HCT116 (cell line): ENCODE measurements around the gene TMEM86B. TPM values are rescaled to one million over a fixed set of nuclear protein-coding genes. Genes with fewer than 3 reads are reported as not detected.
A peak's percentile ranks its signal among the peaks of the same experiment; 100 is the strongest.

Source experiments
- ATAC-seq: fragments of 200-7000 bp; cut with Tn5 transposase; 2 replicates; pipeline ENCODE4 v1.9.1; 2020; ENCODE audit warnings: mild to moderate bottlenecking, moderate library complexity
- BruUV-seq: library from RNA; stranded (reverse); fragments of 400-500 nt; replicated peaks from 2 replicates; lab custom pipeline; 2021; lab: Mats Ljungman, UMichigan
- CTCF ChIA-PET: fragments of 300-600 bp; sonication (Branson Sonifier 250); formaldehyde crosslinking; loops from one replicate; lab custom pipeline; 2021; ENCODE audit warnings: antibody characterized with exemption; lab: Charles Lee
- POLR2A ChIA-PET: fragments of 300-600, 350-600 bp; sonication (Branson Sonifier 250); formaldehyde crosslinking; loops from one replicate; lab custom pipeline; 2021; ENCODE audit warnings: antibody characterized with exemption; lab: Charles Lee
- RAD21 ChIA-PET, 2 experiments: fragments of 300-600 bp; sonication (Branson Sonifier 250); formaldehyde crosslinking; loops; one replicate each; lab custom pipeline; 2023; ENCODE audit warnings: low total read pairs in 2 of 2; ENCODE audit not compliant: uncharacterized antibody in 2 of 2, unreplicated experiment in 2 of 2, low non-redundant PET in 1 of 2; lab: Charles Lee
- DNase-seq: peaks from one replicate; pipeline ENCODE4 v3.0.0-alpha.2; 2010; ENCODE audit warnings: low read depth, low spot score
- H2AFZ ChIP-seq: fragments of 200-600 bp; shearing (Covaris generic), sonication (generic); 2 replicates; pipeline ENCODE4 v1.6.1; 2017; ENCODE audit warnings: low read depth, mixed run types, mixed read lengths, antibody characterized with exemption, low read length; ENCODE audit not compliant: poor library complexity, severe bottlenecking
- H3K27ac ChIP-seq: 2 replicates; pipeline ENCODE4 v1.5.1; 2012; ENCODE audit warnings: low read depth, low read length
- H3K27me3 ChIP-seq: fragments of 200-600 bp; sonication (generic); 2 replicates; pipeline ENCODE4 v1.6.1; 2016; ENCODE audit warnings: mixed run types, low read length, mixed read lengths; ENCODE audit not compliant: insufficient read depth
- H3K36me3 ChIP-seq, 2 experiments: fragments of 200-500 bp in 1 of 2; fragments of 200-600 bp in 1 of 2; sonication (Bioruptor generic) in 1 of 2; sonication (generic) in 1 of 2; 2 replicates each; pipeline versions ENCODE4 v1.5.1 to v1.6.1; 2014 to 2016; ENCODE audit warnings: low read length in 2 of 2, inconsistent platforms in 1 of 2, mixed read lengths in 1 of 2, mixed run types in 1 of 2; ENCODE audit not compliant: insufficient read depth in 2 of 2, control insufficient read depth in 1 of 2
- H3K4me1 ChIP-seq, 2 experiments: fragments of 200-600 bp in 1 of 2; sonication (generic) in 1 of 2; 2 replicates each; pipeline versions ENCODE4 v1.5.1 to v1.6.1; 2012 to 2017; ENCODE audit warnings: low read length in 2 of 2, inconsistent platforms in 1 of 2, mild to moderate bottlenecking in 1 of 2, mixed read lengths in 1 of 2, mixed run types in 1 of 2, moderate library complexity in 1 of 2; ENCODE audit not compliant: insufficient read depth in 2 of 2, control insufficient read depth in 1 of 2
- H3K4me2 ChIP-seq: fragments of 200-600 bp; sonication (generic); 2 replicates; pipeline ENCODE4 v1.6.1; 2017; ENCODE audit warnings: mixed run types, low read length, mixed read lengths
- H3K4me3 ChIP-seq, 2 experiments: fragments of 200-600 bp in 1 of 2; sonication (generic) in 1 of 2; replicated peaks in 1 of 2; 2 replicates each; pipeline ENCODE4 v1.5.1; 2011 to 2016; ENCODE audit warnings: low read length in 2 of 2, control low read depth in 1 of 2, low read depth in 1 of 2, mild to moderate bottlenecking in 1 of 2, mixed read lengths in 1 of 2, mixed run types in 1 of 2
- H3K79me2 ChIP-seq: fragments of 200-600 bp; sonication (generic); 2 replicates; pipeline ENCODE4 v1.6.1; 2017; ENCODE audit warnings: mild to moderate bottlenecking, mixed run types, low read length, moderate library complexity, mixed read lengths; ENCODE audit not compliant: insufficient read depth
- H3K9ac ChIP-seq: fragments of 200-600 bp; sonication (generic); 2 replicates; pipeline ENCODE4 v1.6.1; 2016; ENCODE audit warnings: low read length, mixed read lengths
- H3K9me2 ChIP-seq: fragments of 200-600 bp; sonication (generic), shearing (Covaris generic); 2 replicates; pipeline ENCODE4 v1.6.1; 2017; ENCODE audit warnings: mixed run types, mild to moderate bottlenecking, moderate library complexity; ENCODE audit not compliant: insufficient read depth
- H3K9me3 ChIP-seq, 2 experiments: fragments of 200-500 bp in 1 of 2; fragments of 200-600 bp in 1 of 2; sonication (Bioruptor generic) in 1 of 2; sonication (generic) in 1 of 2; 2 replicates each; pipeline ENCODE4 v1.6.1; 2014 to 2017; ENCODE audit warnings: low read length in 2 of 2, mixed read lengths in 2 of 2, inconsistent platforms in 1 of 2, low read depth in 1 of 2, mild to moderate bottlenecking in 1 of 2, mixed run types in 1 of 2, moderate library complexity in 1 of 2; ENCODE audit not compliant: control insufficient read depth in 1 of 2, insufficient read depth in 1 of 2
- H4K20me1 ChIP-seq: fragments of 200-600 bp; sonication (generic), shearing (Covaris generic); 2 replicates; pipeline ENCODE4 v1.6.1; 2017; ENCODE audit warnings: mixed run types, mild to moderate bottlenecking, moderate library complexity; ENCODE audit not compliant: insufficient read depth
- CEBPB ChIP-seq: IDR thresholded peaks from 2 replicates; pipeline ENCODE4 v1.6.1; 2012; ENCODE audit warnings: low read depth
- EGR1 ChIP-seq: IDR thresholded peaks from 2 replicates; pipeline ENCODE4 v1.6.1; 2012; ENCODE audit warnings: low read depth
- ELF1 ChIP-seq: IDR thresholded peaks from 2 replicates; pipeline ENCODE4 v1.6.1; 2012; ENCODE audit warnings: low read depth, borderline replicate concordance
- EZH2phosphoT487 ChIP-seq: fragments of 200-600 bp; IDR thresholded peaks from 2 replicates; pipeline ENCODE4 v1.6.1; 2018; ENCODE audit warnings: antibody characterized with exemption, borderline replicate concordance
- FOSL1 ChIP-seq: IDR thresholded peaks from 2 replicates; pipeline ENCODE4 v1.6.1; 2012; ENCODE audit warnings: low read depth
- JUND ChIP-seq: IDR thresholded peaks from 2 replicates; pipeline ENCODE4 v1.6.1; 2012
- POLR2AphosphoS5 ChIP-seq: IDR thresholded peaks from 2 replicates; pipeline ENCODE4 v1.6.1; 2011; ENCODE audit warnings: mild to moderate bottlenecking, low read depth, low read length, moderate library complexity
- RAD21 ChIP-seq: IDR thresholded peaks from 2 replicates; pipeline ENCODE4 v1.6.1; 2012; ENCODE audit warnings: low read depth, mild to moderate bottlenecking
- SIN3A ChIP-seq: IDR thresholded peaks from 2 replicates; pipeline ENCODE4 v1.6.1; 2012; ENCODE audit warnings: low read depth
- SP1 ChIP-seq: IDR thresholded peaks from 2 replicates; pipeline ENCODE4 v1.6.1; 2012; ENCODE audit warnings: low read depth
- TCF7L2 ChIP-seq: IDR thresholded peaks from 2 replicates; pipeline ENCODE4 v1.7.0; 2011; ENCODE audit warnings: borderline replicate concordance, inconsistent platforms; ENCODE audit not compliant: insufficient read depth, insufficient read length; ENCODE audit errors: extremely low read depth
- YY1 ChIP-seq: IDR thresholded peaks from 2 replicates; pipeline ENCODE4 v1.6.1; 2011; ENCODE audit warnings: low read length, low read depth, moderate library complexity, mild to moderate bottlenecking; ENCODE audit not compliant: insufficient replicate concordance; ENCODE audit errors: extremely low read depth
- ZBTB33 ChIP-seq: IDR thresholded peaks from 2 replicates; pipeline ENCODE4 v1.6.1; 2011; ENCODE audit warnings: mild to moderate bottlenecking, low read length, moderate library complexity; ENCODE audit not compliant: insufficient replicate concordance; ENCODE audit errors: extremely low read depth
- ZFX ChIP-seq: fragments of 450-650 bp; IDR thresholded peaks from 2 replicates; pipeline ENCODE4 v1.6.1; 2017
- ZNF274 ChIP-seq: fragments of 200-500 bp; sonication (Bioruptor generic); IDR thresholded peaks from 2 replicates; pipeline ENCODE4 v1.6.1; 2014; ENCODE audit warnings: mild to moderate bottlenecking, low read depth, low read length, inconsistent platforms
- intact Hi-C: fragments of 100-400 bp; cut with micrococcal nuclease; formaldehyde crosslinking; loops from 2 replicates; pipeline ENCODE4 v1.10.0; 2022
- total RNA-seq: library from RNA; stranded (reverse); gene quantifications from one replicate; pipeline ENCODE4 v1.2.1, GENCODE V29; 2021; ENCODE audit not compliant: unreplicated experiment
- TF ChIP-seq, protein P1 (sequence below): IDR thresholded peaks from 2 replicates; pipeline ENCODE4 v1.6.1; 2012
- TF ChIP-seq, protein P2 (sequence below): IDR thresholded peaks from 2 replicates; pipeline ENCODE4 v1.6.1; 2012; ENCODE audit warnings: low read depth
- TF ChIP-seq, protein P3 (sequence below), 3 experiments: fragments of 200-600 bp in 1 of 3; sonication (generic) in 1 of 3; IDR thresholded peaks in 2 of 3; conservative IDR thresholded peaks in 1 of 3; 2 replicates each; pipeline ENCODE4 v1.5.1; 2012 to 2017; ENCODE audit warnings: low read depth in 2 of 3, low read length in 2 of 3, antibody characterized with exemption in 1 of 3, borderline replicate concordance in 1 of 3, control low read depth in 1 of 3, mild to moderate bottlenecking in 1 of 3, mixed read lengths in 1 of 3, mixed run types in 1 of 3, moderate library complexity in 1 of 3; ENCODE audit not compliant: insufficient read depth in 1 of 3

TMEM86B gene
- total RNA-seq, 1 experiment from 2014 or later, result 10.6 TPM

DNA sequence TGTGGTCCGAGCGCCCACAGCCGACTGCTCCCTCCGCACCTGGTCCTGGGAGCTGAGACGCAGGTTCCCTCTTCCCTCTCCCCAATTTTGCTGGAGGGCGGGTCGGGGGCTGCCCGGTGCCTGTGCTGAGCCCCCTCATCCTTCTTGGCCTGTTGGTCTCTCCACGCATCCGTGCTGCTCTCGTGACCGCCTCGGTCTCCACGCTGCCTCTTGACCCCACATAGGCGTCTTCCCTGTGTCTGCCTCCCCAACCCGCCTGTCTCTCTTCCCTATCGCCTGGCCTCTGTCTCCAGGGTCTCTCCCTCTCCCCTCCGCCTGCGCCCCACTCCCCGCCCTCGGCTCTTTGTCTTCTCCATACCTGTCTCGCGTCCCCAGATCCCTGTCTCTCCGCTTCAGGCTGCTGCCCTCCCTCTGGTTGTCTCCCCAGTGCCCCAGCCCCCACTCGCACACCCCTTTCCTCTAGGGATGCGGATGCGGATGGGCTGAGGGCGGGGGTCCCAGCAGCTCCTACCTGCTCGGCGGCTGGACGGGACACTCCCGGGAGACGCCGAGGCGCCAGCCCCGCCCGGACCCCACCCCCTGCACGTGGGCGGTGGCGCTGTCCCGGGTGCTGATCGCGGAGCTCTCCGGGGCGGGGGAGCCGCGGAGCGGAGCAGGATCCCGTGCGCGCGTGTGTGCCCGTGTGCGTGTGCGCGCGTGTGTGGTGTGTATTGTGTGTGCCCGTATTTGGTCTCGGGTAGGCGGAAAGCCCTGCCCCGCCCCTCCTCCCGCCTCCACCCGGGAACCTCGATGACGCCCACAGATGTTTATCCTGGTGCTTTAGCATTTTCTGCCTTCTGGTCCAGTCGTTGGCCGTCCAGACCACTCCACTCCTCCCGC, 48.7 kb downstream of the TMEM86B start, which contains the start of gene SYT5:
SYT5 (minus strand) TSS at position 684 of the 879 bp plus-strand sequence. CDS start 1,248 bp downstream, outside the sequence.
- POLR2A ChIA-PET, result interaction anchor here (1.0 to 1.1 kb wide), 2 partner anchors 30 to 37 kb away, joined by 3 read pairs; partner anchors contain the start of gene PTPRH
- no peak within 1 kb of the TSS for H3K9ac ChIP-seq
- no peak within 1 kb of the TSS for H3K27ac ChIP-seq
- H3K4me1 ChIP-seq, result peaks cover 9 to 35% of the 10 kb centered on the region in 2 experiments; a peak in 3 of 4 replicates
- peak within 1 kb of the TSS; percentile 22 to 40 for H3K4me3 ChIP-seq
- H3K4me2 ChIP-seq, result peak within 1 kb of the TSS; percentile 68
- no peaks in the 10 kb centered on the region for H3K79me2 ChIP-seq
- no peaks in the 10 kb centered on the region for H3K9me2 ChIP-seq
- H3K9me3 ChIP-seq, result peaks cover 0 to 5% of the 10 kb centered on the region in 2 experiments; a peak in 1 of 4 replicates
- BruUV-seq, result no TSS peak
- DNase-seq (no peak), ATAC-seq (peak; percentile 75)
- no peaks in the 10 kb centered on the region for H3K36me3 ChIP-seq
- H2AFZ ChIP-seq, result no peak within 1 kb of the TSS
- H3K27me3 ChIP-seq, result no peaks in the 10 kb centered on the region
- no peaks in the 10 kb centered on the region for H4K20me1 ChIP-seq
- intact Hi-C loops, result no loop called here
- RAD21 ChIA-PET, result no interaction called here
- CTCF ChIA-PET, result interaction anchor here (1.0 to 1.8 kb wide), 4 partner anchors 14 to 37 kb away, joined by 3 to 7 read pairs (median 4); partner anchors contain the start of gene DNAAF3
- TF ChIP-seq JUND (no peak), CEBPB (no peak), POLR2AphosphoS5 (no peak), EGR1 (peak; percentile 97), ZNF274 (no peak), ZFX (no peak), TCF7L2 (no peak), FOSL1 (no peak), EZH2phosphoT487 (no peak), SIN3A (no peak; the same call in 1 of the 2 replicates), SP1 (no peak; the same call in 1 of the 2 replicates), YY1 (no peak), ZBTB33 (no peak), ELF1 (no peak), RAD21 (no peak)
- TF ChIP-seq, protein P1, sequence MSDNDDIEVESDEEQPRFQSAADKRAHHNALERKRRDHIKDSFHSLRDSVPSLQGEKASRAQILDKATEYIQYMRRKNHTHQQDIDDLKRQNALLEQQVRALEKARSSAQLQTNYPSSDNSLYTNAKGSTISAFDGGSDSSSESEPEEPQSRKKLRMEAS, result peak; percentile 94
- TF ChIP-seq, protein P2, sequence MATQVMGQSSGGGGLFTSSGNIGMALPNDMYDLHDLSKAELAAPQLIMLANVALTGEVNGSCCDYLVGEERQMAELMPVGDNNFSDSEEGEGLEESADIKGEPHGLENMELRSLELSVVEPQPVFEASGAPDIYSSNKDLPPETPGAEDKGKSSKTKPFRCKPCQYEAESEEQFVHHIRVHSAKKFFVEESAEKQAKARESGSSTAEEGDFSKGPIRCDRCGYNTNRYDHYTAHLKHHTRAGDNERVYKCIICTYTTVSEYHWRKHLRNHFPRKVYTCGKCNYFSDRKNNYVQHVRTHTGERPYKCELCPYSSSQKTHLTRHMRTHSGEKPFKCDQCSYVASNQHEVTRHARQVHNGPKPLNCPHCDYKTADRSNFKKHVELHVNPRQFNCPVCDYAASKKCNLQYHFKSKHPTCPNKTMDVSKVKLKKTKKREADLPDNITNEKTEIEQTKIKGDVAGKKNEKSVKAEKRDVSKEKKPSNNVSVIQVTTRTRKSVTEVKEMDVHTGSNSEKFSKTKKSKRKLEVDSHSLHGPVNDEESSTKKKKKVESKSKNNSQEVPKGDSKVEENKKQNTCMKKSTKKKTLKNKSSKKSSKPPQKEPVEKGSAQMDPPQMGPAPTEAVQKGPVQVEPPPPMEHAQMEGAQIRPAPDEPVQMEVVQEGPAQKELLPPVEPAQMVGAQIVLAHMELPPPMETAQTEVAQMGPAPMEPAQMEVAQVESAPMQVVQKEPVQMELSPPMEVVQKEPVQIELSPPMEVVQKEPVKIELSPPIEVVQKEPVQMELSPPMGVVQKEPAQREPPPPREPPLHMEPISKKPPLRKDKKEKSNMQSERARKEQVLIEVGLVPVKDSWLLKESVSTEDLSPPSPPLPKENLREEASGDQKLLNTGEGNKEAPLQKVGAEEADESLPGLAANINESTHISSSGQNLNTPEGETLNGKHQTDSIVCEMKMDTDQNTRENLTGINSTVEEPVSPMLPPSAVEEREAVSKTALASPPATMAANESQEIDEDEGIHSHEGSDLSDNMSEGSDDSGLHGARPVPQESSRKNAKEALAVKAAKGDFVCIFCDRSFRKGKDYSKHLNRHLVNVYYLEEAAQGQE, result peak; percentile 93; the same call in 1 of the 2 replicates
- TF ChIP-seq, protein P3, sequence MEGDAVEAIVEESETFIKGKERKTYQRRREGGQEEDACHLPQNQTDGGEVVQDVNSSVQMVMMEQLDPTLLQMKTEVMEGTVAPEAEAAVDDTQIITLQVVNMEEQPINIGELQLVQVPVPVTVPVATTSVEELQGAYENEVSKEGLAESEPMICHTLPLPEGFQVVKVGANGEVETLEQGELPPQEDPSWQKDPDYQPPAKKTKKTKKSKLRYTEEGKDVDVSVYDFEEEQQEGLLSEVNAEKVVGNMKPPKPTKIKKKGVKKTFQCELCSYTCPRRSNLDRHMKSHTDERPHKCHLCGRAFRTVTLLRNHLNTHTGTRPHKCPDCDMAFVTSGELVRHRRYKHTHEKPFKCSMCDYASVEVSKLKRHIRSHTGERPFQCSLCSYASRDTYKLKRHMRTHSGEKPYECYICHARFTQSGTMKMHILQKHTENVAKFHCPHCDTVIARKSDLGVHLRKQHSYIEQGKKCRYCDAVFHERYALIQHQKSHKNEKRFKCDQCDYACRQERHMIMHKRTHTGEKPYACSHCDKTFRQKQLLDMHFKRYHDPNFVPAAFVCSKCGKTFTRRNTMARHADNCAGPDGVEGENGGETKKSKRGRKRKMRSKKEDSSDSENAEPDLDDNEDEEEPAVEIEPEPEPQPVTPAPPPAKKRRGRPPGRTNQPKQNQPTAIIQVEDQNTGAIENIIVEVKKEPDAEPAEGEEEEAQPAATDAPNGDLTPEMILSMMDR (IDR thresholded peaks at IDR 0.05 in 2 of 3, conservative IDR thresholded peaks at IDR 0.05 in 1 of 3; ENCODE audit: borderline replicate concordance in 1 of 3, insufficient read depth in 1 of 3, low read depth in 2 of 3, low read length in 2 of 3), result no peak
